A673 (cell line): ENCODE results near the gene NRIP3. TPM values are rescaled to one million over a fixed set of nuclear protein-coding genes. Genes with fewer than 3 reads are reported as not detected.
"Not testable (repeated sequence)": the region's sequence is repeated elsewhere in the genome, so short reads cannot be mapped to it uniquely, and the experiment has no call there.

Source experiments
- BruUV-seq: library from RNA; stranded (reverse); fragments of 400-500 nt; replicated peaks from 2 replicates; lab custom pipeline; 2021; lab: Mats Ljungman, UMichigan
- CTCF ChIA-PET: fragments of 300-600 bp; sonication (Branson Sonifier 250); formaldehyde crosslinking; loops from one replicate; lab custom pipeline; 2022; ENCODE audit warnings: antibody characterized with exemption; lab: Charles Lee
- POLR2A ChIA-PET: fragments of 300-600 bp; sonication (Branson Sonifier 250); formaldehyde crosslinking; loops from one replicate; lab custom pipeline; 2022; ENCODE audit warnings: antibody characterized with exemption; ENCODE audit not compliant: low non-redundant PET; lab: Charles Lee
- DNase-seq: peaks from one replicate; pipeline ENCODE4 v3.0.0-alpha.2; 2015; ENCODE audit warnings: low spot score
- H3K27ac ChIP-seq: fragments of 200-600 bp; sonication (generic); 2 replicates; pipeline ENCODE4 v1.5.1; 2016; ENCODE audit warnings: mixed run types, low read depth, mild to moderate bottlenecking, mixed read lengths, antibody characterized with exemption, low read length; ENCODE audit not compliant: poor library complexity, severe bottlenecking
- H3K27me3 ChIP-seq: fragments of 200-600 bp; sonication (generic); replicated peaks from 2 replicates; pipeline ENCODE4 v1.6.1; 2017; ENCODE audit warnings: mixed run types, low read depth, mild to moderate bottlenecking, mixed read lengths, antibody characterized with exemption, low read length; ENCODE audit not compliant: insufficient read depth, poor library complexity
- H3K36me3 ChIP-seq: fragments of 200-600 bp; sonication (generic); 2 replicates; pipeline ENCODE4 v1.6.1; 2016; ENCODE audit warnings: mixed run types, mild to moderate bottlenecking, mixed read lengths, antibody characterized with exemption, low read length; ENCODE audit not compliant: insufficient read depth, poor library complexity, severe bottlenecking
- H3K4me1 ChIP-seq: fragments of 200-600 bp; sonication (generic); 2 replicates; pipeline ENCODE4 v1.6.1; 2017; ENCODE audit warnings: mixed run types, mild to moderate bottlenecking, mixed read lengths, antibody characterized with exemption, low read length; ENCODE audit not compliant: insufficient read depth, poor library complexity, severe bottlenecking
- H3K4me3 ChIP-seq: fragments of 200-600 bp; sonication (generic); 2 replicates; pipeline ENCODE4 v1.5.1; 2016; ENCODE audit warnings: low read depth, mixed run types, mild to moderate bottlenecking, mixed read lengths, low read length; ENCODE audit not compliant: poor library complexity, severe bottlenecking
- H3K9me3 ChIP-seq: fragments of 200-600 bp; sonication (generic); 2 replicates; pipeline ENCODE4 v1.6.1; 2016; ENCODE audit warnings: mixed run types, low read depth, mild to moderate bottlenecking, mixed read lengths, antibody characterized with exemption, low read length; ENCODE audit not compliant: poor library complexity, severe bottlenecking
- CTCF ChIP-seq: fragments of 300-800, 200-600 bp; sonication (generic); conservative IDR thresholded peaks from 2 replicates; pipeline ENCODE4 v1.5.1; 2017; ENCODE audit warnings: low read depth, mild to moderate bottlenecking, antibody characterized with exemption, low read length, moderate library complexity, mixed read lengths
- EZH2 ChIP-seq: fragments of 200-600 bp; sonication (generic); IDR thresholded peaks from 2 replicates; pipeline ENCODE4 v1.6.1; 2017; ENCODE audit warnings: borderline replicate concordance, low read depth, mild to moderate bottlenecking, mixed read lengths, antibody characterized with exemption, low read length; ENCODE audit not compliant: poor library complexity, severe bottlenecking
- intact Hi-C: fragments of 100-400 bp; cut with micrococcal nuclease; formaldehyde crosslinking; loops from one replicate; pipeline ENCODE4 v1.10.0; 2022; ENCODE audit not compliant: unreplicated experiment
- total RNA-seq: library from RNA; stranded (reverse); gene quantifications from 2 replicates; pipeline ENCODE4 v1.2.3, GENCODE V29; 2021

Gene NRIP3
- total RNA-seq, 1 experiment from 2014 or later = 2.2 TPM

- CTCF ChIA-PET = interaction anchor here (0.7 kb wide), 1 partner anchor 16 kb away, joined by 7 read pairs; no protein-coding TSS in a partner anchor
- no TSS peak for BruUV-seq
Observed at GRCh38 chr11:8985462-8985861, 18.3 kb downstream of the NRIP3 start.

GRCh38 chr11:8983552-8983951 is 20.2 kb downstream of the NRIP3 start:
- no TSS peak for BruUV-seq

More at GRCh38 chr11:8985462-8985861, 18.3 kb downstream of the NRIP3 start:
- POLR2A ChIA-PET = no interaction called here
- TF ChIP-seq EZH2 (no peak), CTCF (no peak)
- H3K4me1 ChIP-seq = no peaks in the 10 kb centered on the region
- DNase-seq = no peak
- H3K4me3 ChIP-seq = no peak overlapping the region
- H3K36me3 ChIP-seq = no peaks in the 10 kb centered on the region
- no peaks in the 10 kb centered on the region for H3K27me3 ChIP-seq
- intact Hi-C loops = no loop called here
- H3K9me3 ChIP-seq = no peaks in the 10 kb centered on the region
- no peak overlapping the region for H3K27ac ChIP-seq

GRCh38 chr11:8980485-8980884 is 23.3 kb downstream of the NRIP3 start:
- no peaks in the 10 kb centered on the region for H3K27me3 ChIP-seq
- no TSS peak for BruUV-seq
- H3K27ac ChIP-seq = no peak overlapping the region
- TF ChIP-seq CTCF (no peak), EZH2 (no peak)
- POLR2A ChIA-PET = no interaction called here
- no peaks in the 10 kb centered on the region for H3K9me3 ChIP-seq
- DNase-seq = no peak
- H3K4me1 ChIP-seq = no peaks in the 10 kb centered on the region
- H3K4me3 ChIP-seq = no peak overlapping the region
- H3K36me3 ChIP-seq = no peaks in the 10 kb centered on the region
- intact Hi-C loops = no loop called here
- CTCF ChIA-PET = no interaction called here

More at GRCh38 chr11:8983552-8983951, 20.2 kb downstream of the NRIP3 start:
- H3K4me1 ChIP-seq = no peaks in the 10 kb centered on the region
- no peaks in the 10 kb centered on the region for H3K36me3 ChIP-seq
- intact Hi-C loops = no loop called here
- CTCF ChIA-PET = no interaction called here
- no peak for DNase-seq
- POLR2A ChIA-PET = no interaction called here
- no peak overlapping the region for H3K27ac ChIP-seq
- TF ChIP-seq CTCF (no peak), EZH2 (no peak)
- no peaks in the 10 kb centered on the region for H3K27me3 ChIP-seq
- H3K9me3 ChIP-seq = no peaks in the 10 kb centered on the region
- H3K4me3 ChIP-seq = no peak overlapping the region

GRCh38 chr11:8979365-8979764 is 24.4 kb downstream of the NRIP3 start:
- BruUV-seq, H3K4me3 ChIP-seq, DNase-seq, H3K27me3 ChIP-seq, H3K4me1 ChIP-seq, H3K27ac ChIP-seq, POLR2A ChIA-PET, H3K9me3 ChIP-seq, CTCF ChIA-PET, intact Hi-C loops, H3K36me3 ChIP-seq: not testable (repeated sequence)
